Esophagus squamous epithelium (tissue), 5 donors: ENCODE measurements around the gene PIGH. TPM values are rescaled to one million over a fixed set of nuclear protein-coding genes. Genes with fewer than 3 reads are reported as not detected.

Source experiments
- DNase-seq: peaks from one replicate; lab custom pipeline; 2025; lab: John Stamatoyannopoulos, UW
- H3K27ac ChIP-seq, 4 donors: fragments of 200-600 bp; sonication (generic); one replicate each; pipeline ENCODE4 v1.5.1; 2016 to 2019; ENCODE audit warnings: mild to moderate bottlenecking in 1 of 4
- H3K27me3 ChIP-seq, 4 donors: fragments of 200-600 bp; sonication (generic); 1 replicate in 3 of 4; 2 replicates in 1 of 4; pipeline versions ENCODE4 v1.5.1 to v1.6.0; 2017 to 2021; ENCODE audit warnings: antibody characterized with exemption in 1 of 4
- H3K36me3 ChIP-seq, 3 donors: fragments of 200-600 bp; sonication (generic); one replicate each; pipeline ENCODE4 v1.5.1; 2016 to 2019
- H3K4me1 ChIP-seq, 3 donors: fragments of 200-600 bp; sonication (generic); one replicate each; pipeline ENCODE4 v1.5.1; 2017 to 2019
- H3K4me3 ChIP-seq, 4 donors: fragments of 200-600 bp; sonication (generic); 1 replicate in 3 of 4; 2 replicates in 1 of 4; pipeline ENCODE4 v1.5.1; 2016 to 2019; ENCODE audit warnings: mild to moderate bottlenecking in 2 of 4, moderate library complexity in 1 of 4
- H3K9me3 ChIP-seq, 3 donors: fragments of 200-600 bp; sonication (generic); one replicate each; pipeline ENCODE4 v1.5.1; 2016 to 2019
- POLR2A ChIP-seq, 4 donors: fragments of 450-650 bp; IDR thresholded peaks; one replicate each; pipeline ENCODE4 v1.6.1; 2017; ENCODE audit warnings: antibody characterized with exemption in 4 of 4, mild to moderate bottlenecking in 4 of 4, moderate library complexity in 3 of 4
- WGBS, 2 donors: methylation state at CpG; one replicate each; pipeline ENCODE4 v1.1.5; 2018; 5-methylcytosine and 5-hydroxymethylcytosine counted together
- intact Hi-C: fragments of 100-400 bp; cut with DNase I; formaldehyde crosslinking; loops from one replicate; pipeline ENCODE4 v1.15.0; 2022
- total RNA-seq, 4 donors: library from RNA; depleted of rRNA; stranded (reverse); fragments of >200 nt; gene quantifications; one replicate each; pipeline ENCODE4 v1.1.0, GENCODE V29; 2016
- TF ChIP-seq, protein P1 (sequence below), 6 experiments: fragments of 450-650 bp in 4 of 6; fragments of 200-600 bp in 2 of 6; sonication (generic) in 2 of 6; IDR thresholded peaks; one replicate each; pipeline ENCODE4 v1.5.1; 2016 to 2019; ENCODE audit warnings: antibody characterized with exemption in 6 of 6, mild to moderate bottlenecking in 4 of 6, moderate library complexity in 4 of 6
- donor health status: DM: yes; HTN: yes; CAD: no.

PIGH gene
- total RNA-seq, 4 donors from 2014 or later = 17.0 to 34.0 (median 21.0) TPM

DNA sequence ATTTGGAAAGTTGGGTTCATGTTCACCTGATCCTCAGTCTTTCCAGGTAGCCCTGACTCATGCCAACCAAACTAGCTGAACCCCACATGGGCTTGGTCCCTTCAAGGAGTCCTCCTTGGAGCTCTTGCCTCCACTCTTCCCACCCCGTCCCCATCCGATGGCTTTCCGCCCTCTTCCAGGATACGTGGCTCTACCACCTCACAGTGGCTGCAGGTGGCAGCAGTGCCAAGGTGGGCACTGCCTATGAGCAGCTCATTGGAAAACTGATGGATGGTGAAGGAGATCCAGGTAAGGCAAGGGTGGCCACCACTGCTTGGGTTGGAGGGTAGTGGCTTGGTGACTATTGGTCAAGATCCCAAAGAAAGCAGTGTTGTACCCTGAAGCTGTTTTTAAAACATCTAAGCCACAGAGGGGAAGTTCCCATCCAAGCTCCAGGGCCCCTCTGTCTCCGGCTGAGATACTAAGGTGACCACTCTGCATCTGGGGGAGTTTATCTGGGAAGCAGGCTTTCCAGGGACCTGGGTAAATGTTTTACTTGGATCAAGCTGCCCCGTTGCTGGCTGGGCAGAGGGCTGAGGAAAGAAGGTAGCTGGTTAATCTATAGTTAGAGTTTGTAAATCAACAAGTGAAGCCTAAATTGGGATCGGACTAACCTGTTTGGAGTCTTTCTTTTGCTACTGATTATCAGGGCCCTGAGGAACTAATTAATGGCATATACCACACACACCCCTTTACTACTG is 23.7 kb downstream of the PIGH start:
- no peaks in the 10 kb centered on the region for H3K4me1 ChIP-seq
- no peaks in the 10 kb centered on the region for H3K9me3 ChIP-seq
- TF ChIP-seq POLR2A (IDR thresholded peaks at IDR 0.05) = no peak
- TF ChIP-seq, protein P1, sequence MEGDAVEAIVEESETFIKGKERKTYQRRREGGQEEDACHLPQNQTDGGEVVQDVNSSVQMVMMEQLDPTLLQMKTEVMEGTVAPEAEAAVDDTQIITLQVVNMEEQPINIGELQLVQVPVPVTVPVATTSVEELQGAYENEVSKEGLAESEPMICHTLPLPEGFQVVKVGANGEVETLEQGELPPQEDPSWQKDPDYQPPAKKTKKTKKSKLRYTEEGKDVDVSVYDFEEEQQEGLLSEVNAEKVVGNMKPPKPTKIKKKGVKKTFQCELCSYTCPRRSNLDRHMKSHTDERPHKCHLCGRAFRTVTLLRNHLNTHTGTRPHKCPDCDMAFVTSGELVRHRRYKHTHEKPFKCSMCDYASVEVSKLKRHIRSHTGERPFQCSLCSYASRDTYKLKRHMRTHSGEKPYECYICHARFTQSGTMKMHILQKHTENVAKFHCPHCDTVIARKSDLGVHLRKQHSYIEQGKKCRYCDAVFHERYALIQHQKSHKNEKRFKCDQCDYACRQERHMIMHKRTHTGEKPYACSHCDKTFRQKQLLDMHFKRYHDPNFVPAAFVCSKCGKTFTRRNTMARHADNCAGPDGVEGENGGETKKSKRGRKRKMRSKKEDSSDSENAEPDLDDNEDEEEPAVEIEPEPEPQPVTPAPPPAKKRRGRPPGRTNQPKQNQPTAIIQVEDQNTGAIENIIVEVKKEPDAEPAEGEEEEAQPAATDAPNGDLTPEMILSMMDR (IDR thresholded peaks at IDR 0.05) = no peak
- DNase-seq = no peak
- peaks cover 0 to 34% (median 0%) of the 10 kb centered on the region in 3 donors for H3K36me3 ChIP-seq
- 89 to 96% methylated on average over 5 to 7 of the region's 7 CpGs for WGBS, 2 donors
- H3K27me3 ChIP-seq = no peaks in the 10 kb centered on the region
- H3K4me3 ChIP-seq = no peak overlapping the region
- intact Hi-C loops = no loop called here
- H3K27ac ChIP-seq = no peak overlapping the region

GRCh38 chr14:67575684-67576083 is 24.4 kb downstream of the PIGH start:
- H3K36me3 ChIP-seq = peaks cover 0 to 28% (median 0%) of the 10 kb centered on the region in 3 donors
- 64 to 68% methylated on average over 4 to 6 of the region's 9 CpGs for WGBS, 2 donors

DNA sequence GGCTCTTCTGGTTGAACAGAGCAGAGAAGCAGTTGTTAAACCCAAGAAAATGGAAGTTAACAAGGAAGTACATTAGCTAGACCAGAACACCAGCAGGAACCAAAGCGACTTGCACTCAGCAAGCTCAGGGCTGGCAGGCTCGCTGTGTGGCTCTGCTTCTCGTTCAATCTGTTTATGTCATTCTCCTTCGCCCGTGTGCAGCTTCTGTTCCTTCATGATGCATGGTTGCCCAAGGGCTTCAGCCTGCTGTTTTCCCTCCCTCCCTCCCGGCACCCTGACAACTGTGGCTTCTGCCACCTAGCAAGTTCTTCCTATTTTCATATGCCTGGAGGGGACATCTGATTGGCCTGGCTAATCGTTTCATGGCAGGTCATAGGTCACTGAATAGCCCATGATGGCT is 25.3 kb downstream of the PIGH start:
- Histone ChIP-seq H3K4me3 (no peak overlapping the region), H3K9me3 (no peaks in the 10 kb centered on the region), H3K27me3 (no peaks in the 10 kb centered on the region), H3K4me1 (no peaks in the 10 kb centered on the region), H3K36me3 (peaks cover 0 to 19% (median 0%) of the 10 kb centered on the region in 3 donors), H3K27ac (no peak overlapping the region)
- TF ChIP-seq, protein P1 (IDR thresholded peaks at IDR 0.05) = no peak
- TF ChIP-seq POLR2A (IDR thresholded peaks at IDR 0.05) = no peak
- 78 to 82% methylated on average over 6 to 7 of the region's 7 CpGs for WGBS, 2 donors
- intact Hi-C loops = loop anchor here (5.0 kb wide), 1 partner anchor 48 kb away; no protein-coding TSS in a partner anchor
- DNase-seq = no peak

More at GRCh38 chr14:67575684-67576083, 24.4 kb downstream of the PIGH start:
- Histone ChIP-seq H3K4me1 (no peaks in the 10 kb centered on the region), H3K4me3 (no peak overlapping the region), H3K27ac (no peak overlapping the region), H3K27me3 (no peaks in the 10 kb centered on the region), H3K9me3 (no peaks in the 10 kb centered on the region)
- intact Hi-C loops = no loop called here
- DNase-seq = no peak
- TF ChIP-seq, protein P1 (IDR thresholded peaks at IDR 0.05) = no peak
- no peak for TF ChIP-seq POLR2A (IDR thresholded peaks at IDR 0.05)

- TF ChIP-seq POLR2A (IDR thresholded peaks at IDR 0.05) = no peak
- TF ChIP-seq, protein P1 (IDR thresholded peaks at IDR 0.05) = no peak
- WGBS, 2 donors = 85 to 89% methylated on average over 6 to 8 of the region's 14 CpGs
- no peak overlapping the region for H3K4me3 ChIP-seq
- DNase-seq = no peak
- H3K4me1 ChIP-seq = no peaks in the 10 kb centered on the region
- no peaks in the 10 kb centered on the region for H3K27me3 ChIP-seq
- no peak overlapping the region for H3K27ac ChIP-seq
- no peaks in the 10 kb centered on the region for H3K9me3 ChIP-seq
- peaks cover 0 to 14% (median 0%) of the 10 kb centered on the region in 3 donors for H3K36me3 ChIP-seq
- intact Hi-C loops = loop anchor here (5.0 kb wide), 1 partner anchor 47 kb away; no protein-coding TSS in a partner anchor
These were observed 25.9 kb downstream of the PIGH start for GRCh38 chr14:67574156-67574555.
